GM21717 (cell line): Measurements from ENCODE around the gene GREB1.
A peak's percentile ranks its signal among the peaks of the same experiment; 100 is the strongest.

Experiments used
- ATAC-seq: cut with Tn5 transposase; IDR thresholded peaks from one replicate; pipeline ENCODE4 v1.9.1; 2021; ENCODE audit warnings: mild to moderate bottlenecking, moderate library complexity; ENCODE audit not compliant: unreplicated experiment

Gene GREB1

DNA sequence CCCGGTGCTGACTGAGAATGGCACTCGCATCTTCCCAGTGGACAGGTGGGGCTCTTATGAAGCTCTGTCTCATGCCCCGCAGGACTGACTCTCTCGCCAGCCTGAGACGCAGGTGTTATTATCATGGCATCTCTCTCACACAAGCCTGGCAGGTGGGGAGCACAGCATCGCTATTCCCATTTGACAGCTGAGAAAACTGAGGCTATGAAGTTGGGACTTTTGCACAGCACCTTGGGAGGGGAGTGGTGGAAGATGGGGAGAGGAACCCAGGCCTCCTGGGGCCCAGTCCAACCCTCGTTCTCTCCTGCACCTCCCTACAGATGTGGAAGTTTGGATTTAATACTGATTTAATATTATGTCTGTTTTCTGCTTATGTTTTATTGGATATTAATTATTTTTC lies 145.2 kb downstream of the GREB1 start:
- no peak for ATAC-seq

DNA sequence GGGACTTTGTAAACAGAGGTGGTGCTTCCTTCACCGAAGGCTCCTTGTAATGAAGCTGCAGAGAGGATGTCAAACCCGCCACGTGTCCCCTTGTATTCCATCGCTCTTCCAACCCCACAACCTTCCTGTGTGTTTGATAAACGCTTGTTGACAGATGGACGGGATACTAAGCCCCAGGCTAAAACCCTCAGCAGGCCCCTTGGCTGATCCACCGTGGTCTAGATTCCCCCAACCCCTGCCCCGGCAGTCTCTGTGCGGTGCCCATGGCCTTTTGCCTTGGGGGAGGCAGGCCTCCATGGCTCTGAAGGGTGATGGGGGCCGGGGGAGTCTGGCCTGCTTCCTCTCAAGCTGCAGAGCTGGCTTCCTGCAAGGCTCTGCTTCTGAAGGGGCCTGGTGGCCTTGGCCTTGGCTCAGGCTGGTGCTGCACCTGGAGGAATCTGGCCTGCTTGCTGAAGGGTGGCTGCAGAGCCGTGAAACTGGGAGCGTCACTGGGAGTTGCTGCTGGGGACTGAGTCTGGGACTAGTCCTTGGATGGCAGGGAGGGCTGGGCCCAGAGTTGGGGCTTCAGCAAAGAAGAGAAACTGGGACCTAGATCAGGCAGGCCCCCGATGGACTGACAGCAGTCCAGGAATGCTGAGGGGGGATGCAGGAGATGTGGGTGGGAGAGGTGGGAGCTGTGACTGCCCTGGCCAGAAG lies 145.8 kb downstream of the GREB1 start:
- ATAC-seq: no peak

DNA sequence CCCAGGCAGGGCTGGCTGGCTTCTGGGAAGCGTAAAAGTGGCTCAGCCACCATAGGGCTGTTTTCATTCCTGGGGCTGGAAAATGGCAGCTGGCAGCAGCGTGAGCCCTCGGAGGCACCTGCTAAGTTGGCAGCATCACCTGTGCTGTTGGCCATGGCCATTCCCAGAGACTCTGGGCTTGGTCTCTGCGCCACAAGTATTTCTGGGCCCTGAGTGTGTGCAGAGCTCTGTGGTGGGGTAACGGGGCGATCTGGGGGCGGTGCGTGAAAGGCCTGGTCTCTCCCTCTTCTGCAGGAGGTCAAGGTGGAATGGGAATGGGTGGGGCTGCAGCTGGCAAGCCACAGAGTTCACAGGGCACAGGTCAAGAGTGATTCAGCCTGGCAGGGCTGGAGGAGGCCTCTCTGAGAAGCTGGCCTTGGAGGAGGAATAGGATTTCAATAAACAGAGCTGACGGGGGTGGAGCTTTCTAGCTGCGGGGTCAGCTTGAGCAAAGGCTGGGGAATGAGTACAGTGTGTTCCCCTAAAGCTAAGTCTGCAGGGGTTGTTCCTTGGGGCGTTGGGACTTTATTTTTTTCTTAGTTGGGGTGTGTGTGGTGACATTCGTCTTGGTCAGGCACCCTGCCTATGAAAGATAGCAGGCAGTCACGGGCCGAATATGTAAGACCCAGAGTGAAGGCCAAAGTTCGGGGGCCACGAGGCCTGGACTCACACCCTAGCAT lies 146.5 kb downstream of the GREB1 start:
- no peak for ATAC-seq

DNA sequence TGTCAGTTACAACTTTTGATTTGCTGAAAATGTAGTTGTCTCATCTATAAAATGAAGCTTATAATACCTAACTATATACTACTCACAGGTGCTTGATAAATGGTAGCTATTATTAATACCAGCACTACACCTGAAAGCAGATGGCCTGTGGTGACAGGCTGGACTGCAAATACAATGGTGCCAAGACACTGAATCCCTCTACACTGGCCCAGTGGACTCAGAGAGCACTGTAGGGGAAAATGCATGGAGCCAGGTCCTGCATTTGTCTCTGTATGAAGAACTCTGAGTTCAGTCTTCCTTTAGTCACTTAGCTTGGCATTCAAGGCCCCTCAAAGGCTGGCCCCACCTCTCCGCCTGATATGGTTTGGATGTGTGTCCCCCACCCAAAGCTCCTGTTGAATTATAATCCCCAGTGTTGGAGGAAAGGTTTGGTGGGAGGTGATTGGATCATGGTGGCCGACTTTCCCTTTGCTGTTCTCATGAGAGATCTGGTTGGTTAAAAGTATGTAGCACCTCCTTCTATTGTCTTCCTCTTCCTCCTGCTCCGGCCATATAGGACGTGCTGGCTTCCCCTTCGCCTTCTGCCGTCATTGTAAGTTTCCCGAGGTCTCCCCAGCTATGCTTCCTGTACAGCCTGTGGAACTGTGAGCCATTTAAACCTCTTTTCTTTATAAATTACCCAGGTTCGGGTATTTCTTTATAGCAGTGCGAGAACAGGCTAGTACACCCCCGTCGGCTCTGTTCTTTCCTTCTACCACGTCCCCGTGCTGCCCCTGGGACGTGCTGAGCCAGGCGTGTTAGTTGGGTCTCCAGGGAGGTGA lies 147.3 kb downstream of the GREB1 start:
- ATAC-seq: no peak

DNA sequence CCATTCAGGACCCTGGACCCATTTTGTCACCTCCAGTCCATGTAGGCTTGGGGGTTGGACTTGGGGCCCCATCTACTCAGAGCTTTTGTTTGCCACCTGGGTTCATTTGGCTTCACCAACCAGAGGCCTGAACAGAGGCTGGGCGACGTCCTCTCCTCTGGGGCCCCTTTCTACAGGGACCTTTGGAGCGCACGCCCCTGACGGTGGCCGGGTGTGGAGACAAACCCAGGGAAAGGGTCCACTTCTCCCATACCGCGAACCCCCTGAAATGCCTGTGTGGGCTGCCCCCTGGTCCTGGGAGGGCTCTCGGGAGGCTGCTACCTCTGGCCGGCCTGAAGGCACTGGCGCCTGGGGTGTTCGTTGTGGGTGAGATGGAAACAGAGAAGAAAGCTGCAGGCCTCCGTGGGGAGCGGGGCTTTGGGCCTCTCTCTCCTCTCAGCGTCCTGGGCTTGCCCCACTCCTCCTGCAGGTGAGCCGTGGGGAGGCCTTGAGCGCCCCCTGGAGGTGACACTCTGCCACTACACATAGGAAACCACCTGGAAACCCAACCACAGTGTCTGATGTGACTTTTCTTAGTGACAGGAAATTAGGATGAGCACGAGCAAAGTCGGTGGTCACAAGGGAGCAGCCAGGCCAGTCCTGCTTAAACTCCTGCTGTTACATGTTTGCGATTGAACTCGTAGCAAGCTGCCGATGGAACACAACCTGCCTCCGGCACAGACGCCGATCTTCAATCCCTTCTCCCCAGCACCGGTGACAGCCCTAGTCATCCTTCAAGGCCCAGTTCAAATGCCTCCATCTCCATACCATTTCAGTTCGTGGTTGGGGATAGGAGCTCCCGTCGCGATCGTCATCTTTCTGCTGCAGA lies 148.1 kb downstream of the GREB1 start:
- no peak for ATAC-seq

DNA sequence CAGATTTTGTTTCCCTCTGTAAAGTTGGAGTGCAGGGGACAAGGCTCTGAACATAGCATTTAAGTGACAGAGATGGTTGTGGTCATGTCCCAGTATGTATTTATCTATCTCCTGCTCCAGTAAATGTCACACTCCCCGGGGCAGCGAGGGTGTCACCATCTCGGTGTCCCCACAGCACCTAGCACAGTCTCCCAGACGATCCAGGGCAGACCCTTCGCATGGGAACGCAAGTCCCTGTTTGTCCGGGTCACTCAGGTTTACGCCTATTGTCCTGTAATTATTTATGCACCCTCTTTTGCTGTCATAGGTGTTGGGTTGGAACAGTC lies 148.7 kb downstream of the GREB1 start:
- ATAC-seq: no peak

DNA sequence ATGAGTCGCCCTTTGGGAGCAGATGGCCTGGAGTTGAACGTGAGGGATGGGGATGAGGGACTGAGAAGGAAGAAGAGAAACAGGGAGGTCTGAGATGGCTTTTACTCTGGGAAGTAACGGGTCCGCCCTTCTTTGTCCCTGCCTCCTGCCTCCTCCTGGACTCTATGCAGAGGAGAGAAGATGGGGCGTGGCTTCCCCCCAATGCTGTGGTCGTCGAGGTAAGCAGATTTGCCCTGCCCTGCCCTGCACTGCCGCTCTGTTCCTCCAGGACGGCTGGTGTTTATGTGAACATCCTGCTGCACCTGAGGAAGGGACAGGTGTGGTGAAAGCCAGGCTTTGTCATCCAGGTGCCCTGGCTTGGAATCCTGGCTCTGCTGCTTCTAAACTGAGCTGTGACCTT lies 149.6 kb downstream of the GREB1 start:
- no peak for ATAC-seq

DNA sequence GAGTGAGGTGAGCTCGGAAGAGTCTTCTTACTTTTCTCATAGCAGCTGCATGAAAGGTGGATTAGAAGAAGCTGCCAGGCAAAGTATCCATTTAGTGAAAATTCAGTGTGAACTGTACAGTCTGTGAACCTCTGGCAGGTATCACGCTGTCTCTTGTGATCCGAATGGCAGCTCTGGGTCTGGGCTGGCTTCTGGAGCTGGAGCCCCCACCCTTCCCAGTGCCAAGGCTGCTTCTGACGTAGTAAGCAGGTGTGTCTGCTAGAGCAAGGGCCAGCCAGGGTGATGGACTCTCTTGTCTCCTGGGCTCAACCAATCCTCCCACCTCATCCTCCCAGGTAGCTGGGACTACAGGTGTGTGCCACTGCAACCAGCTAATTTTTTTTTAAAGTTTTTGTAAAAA lies 150.1 kb downstream of the GREB1 start:
- no peak for ATAC-seq

DNA sequence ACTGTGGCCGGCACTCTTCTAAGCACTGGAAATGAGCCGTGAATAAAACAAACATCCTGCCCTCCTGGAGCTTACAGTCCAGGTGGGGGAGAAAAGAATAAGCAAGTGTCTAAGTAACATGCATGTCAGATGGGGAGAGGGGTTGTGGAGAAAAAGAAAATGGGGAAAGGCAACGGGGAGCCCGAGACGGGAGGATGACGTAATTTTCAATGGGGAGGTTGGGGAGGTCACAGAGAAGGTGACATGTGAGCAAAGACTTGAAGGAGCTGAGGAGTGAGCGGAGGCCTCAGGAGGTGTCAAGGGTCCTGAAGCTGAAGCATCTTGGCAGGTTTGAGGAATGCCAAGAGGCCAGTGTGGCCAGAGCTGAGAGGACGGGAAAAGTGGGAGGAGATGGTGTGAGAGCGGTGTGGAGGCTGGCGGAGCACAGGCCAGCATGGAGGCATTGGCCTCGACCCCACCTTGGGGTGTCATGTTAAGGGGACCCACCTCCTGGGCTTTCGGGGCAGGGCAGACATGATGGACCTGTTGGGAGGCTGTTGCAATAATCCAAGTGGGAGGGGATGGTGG lies 151.1 kb downstream of the GREB1 start:
- no peak for ATAC-seq

DNA sequence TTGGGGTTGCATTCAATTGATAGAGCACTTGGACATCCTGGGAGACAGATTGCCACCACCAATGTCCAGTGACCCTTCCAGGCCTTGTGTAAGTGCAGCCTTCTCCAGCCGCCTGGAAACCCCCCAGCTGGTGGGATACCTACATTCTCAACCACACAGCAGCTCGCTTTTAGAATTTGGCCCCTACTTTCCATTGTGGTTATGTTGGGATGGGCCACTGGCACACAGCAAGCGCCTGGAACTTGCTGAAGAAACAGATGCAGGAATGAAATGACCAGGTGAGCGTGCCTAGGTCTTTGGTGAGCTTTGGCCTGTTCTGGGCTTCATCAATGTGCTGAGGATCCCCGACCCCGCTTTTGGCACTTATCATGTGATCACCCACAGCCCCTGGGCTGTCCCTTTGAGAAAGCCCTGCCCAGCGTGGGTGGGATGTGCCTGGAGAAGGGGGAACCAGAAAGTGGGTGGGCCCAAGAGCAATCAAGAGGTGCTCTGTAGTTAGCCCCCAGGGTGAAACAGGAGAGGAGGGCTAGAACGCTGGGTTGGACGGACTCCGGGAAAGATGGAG lies 152.1 kb downstream of the GREB1 start:
- no peak for ATAC-seq

DNA sequence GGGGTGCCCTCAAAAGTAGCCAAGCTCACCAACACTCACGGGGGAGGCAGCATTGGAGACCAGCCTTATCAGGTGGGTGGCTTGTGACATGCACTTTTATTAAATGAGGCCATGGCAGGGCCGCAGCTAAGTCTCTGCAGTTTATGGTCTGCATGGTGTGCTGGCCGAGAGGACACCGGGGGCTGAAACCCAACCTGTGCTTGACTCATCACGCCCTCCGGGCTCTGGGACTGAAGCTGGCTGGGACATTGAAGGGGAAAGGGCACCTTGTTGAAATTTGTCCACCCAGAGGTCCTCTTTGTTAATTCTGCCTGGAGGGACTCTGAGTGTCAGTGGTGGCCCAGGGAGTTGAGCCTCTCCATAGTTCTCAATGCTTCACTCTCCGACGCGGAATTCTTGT lies 153.9 kb downstream of the GREB1 start:
- no peak for ATAC-seq

DNA sequence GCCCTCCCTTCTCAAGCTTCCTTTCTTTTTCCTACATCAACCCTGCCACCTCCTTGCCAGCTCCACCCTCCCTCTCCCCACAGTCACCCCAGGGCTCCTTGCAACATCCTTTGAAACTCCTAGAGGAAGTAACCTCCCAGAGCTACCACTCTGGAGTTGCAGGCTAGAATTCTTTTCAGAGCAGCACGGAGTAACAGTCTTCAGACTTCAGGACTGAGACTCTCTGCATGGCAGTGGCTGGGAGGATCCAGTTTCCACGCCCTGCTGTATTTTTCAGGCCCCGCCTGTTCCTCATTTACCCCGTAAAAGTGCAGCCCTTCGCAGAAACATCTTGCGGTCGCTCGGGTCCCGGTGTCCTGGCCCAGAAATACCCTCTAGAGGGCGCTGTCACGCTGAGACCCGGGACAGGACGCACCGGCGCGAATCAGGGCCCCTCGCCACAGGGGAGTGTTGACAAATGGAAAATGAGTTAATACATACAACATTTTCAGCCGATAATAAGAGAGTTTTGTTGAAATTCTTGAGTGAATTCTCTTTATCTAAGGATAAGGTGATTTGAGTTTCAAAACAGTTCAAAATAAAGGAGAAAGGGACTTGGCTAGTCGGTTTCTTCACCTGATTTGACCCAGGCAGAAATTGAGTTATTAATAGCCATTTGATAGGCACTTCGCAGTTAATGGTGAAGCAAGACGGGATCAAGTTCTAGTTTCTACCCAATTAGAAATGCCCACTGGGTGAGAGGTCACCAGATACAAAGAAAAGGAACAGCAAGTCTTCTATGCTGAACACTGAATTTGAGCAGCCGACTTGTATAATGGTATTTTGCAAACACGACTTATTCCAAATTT lies 154.6 kb downstream of the GREB1 start:
- ATAC-seq: peak; percentile 91

DNA sequence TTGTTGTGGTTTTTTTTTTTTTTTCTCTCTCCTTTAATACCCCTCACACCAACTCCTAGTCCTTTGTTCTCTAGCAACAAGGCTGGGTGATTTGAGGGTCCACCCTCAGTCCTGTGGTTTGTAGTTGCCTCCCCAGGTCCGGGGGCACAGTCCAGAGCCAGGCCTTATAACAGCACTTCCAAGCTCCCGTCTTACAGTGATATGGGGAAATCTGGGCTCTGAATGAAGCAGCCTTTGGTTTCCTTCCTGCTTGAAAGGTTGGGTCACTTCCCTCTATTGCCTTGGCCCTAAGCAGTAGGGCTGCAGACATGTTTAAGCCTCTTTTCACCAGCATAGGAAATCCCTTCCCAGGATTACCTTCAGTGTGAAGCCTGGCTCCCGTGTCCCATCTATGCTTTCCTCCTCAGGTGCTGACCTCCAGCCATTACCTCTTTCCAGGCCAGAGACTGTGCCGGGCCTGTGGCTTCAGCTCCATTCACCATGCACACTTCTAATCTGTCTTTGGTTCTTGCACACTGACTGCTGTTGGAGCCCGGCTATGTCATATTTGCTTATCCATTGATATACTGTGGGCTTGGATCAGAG lies 157.3 kb downstream of the GREB1 start:
- ATAC-seq: no peak
